ENCODE data around the gene PSTPIP2. TPM values are rescaled to one million over a fixed set of nuclear protein-coding genes. Genes with fewer than 3 reads are reported as not detected.
"Not testable (repeated sequence)": the region's sequence is repeated elsewhere in the genome, so short reads cannot be mapped to it uniquely, and the experiment has no call there.

Gene PSTPIP2
- total RNA-seq, 1 experiment from 2014 or later = 5.6 TPM

- H3K27me3 ChIP-seq = no peaks in the 10 kb centered on the region
- no peaks in the 10 kb centered on the region for H3K9me3 ChIP-seq
- no peak for DNase-seq
Observed at GRCh38 chr18:46013484-46014189, 58.4 kb downstream of the PSTPIP2 start.

DNA sequence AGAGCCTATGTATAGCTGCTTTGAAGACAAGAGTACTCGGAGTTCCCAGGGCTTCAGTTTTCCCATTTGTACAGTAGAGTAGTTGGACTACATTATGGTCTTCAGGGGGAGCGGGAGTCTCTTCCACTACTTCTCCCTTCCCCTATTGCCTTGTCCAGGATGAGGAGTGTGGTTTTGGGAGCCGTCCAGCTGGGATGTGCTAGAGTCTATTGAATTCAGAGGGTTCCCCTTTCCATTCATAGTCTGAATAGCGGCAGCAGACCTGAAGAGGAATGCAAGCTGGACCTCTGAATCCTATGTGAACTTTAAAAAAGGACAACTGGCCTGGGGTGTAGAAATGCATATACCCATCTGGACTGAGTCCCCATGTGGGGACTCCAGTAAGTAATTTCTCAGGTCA is 61.4 kb downstream of the PSTPIP2 start:
- no peaks in the 10 kb centered on the region for H3K9me3 ChIP-seq
- H3K4me3 ChIP-seq = no peak overlapping the region
- no peak for DNase-seq
- no peaks in the 10 kb centered on the region for H3K36me3 ChIP-seq
- no peaks in the 10 kb centered on the region for H3K27me3 ChIP-seq

More at GRCh38 chr18:46013484-46014189, 58.4 kb downstream of the PSTPIP2 start:
- Histone ChIP-seq H3K4me3 (no peak overlapping the region), H3K36me3 (no peaks in the 10 kb centered on the region)

DNA sequence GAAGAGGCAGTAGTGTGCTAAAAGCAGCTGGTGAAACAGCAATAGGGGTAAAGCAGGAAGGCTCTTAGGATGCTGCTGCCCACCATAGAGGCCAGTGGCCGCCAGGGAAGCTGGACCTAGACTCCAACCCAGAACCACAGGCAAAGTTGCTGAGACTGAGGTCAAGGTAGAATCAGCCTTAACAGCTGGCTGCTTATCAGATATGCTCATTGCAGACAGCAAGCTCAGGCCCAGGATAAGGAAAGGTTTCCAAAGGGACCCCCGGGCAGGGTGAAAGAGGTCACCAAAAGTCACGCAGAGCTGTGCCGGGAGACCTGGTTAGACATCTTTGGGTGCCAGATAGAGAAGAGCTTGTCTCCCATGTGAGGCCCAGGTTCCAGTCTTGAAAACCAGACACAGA is 62.0 kb downstream of the PSTPIP2 start:
- no peak overlapping the region for H3K4me3 ChIP-seq
- H3K9me3 ChIP-seq = no peaks in the 10 kb centered on the region
- DNase-seq = no peak
- no peaks in the 10 kb centered on the region for H3K27me3 ChIP-seq
- no peaks in the 10 kb centered on the region for H3K36me3 ChIP-seq

GRCh38 chr18:46009125-46009840 is 62.8 kb downstream of the PSTPIP2 start:
- H3K4me3 ChIP-seq = no peak overlapping the region
- no peak for DNase-seq
- H3K9me3 ChIP-seq = no peaks in the 10 kb centered on the region
- no peaks in the 10 kb centered on the region for H3K36me3 ChIP-seq
- H3K27me3 ChIP-seq = no peaks in the 10 kb centered on the region

DNA sequence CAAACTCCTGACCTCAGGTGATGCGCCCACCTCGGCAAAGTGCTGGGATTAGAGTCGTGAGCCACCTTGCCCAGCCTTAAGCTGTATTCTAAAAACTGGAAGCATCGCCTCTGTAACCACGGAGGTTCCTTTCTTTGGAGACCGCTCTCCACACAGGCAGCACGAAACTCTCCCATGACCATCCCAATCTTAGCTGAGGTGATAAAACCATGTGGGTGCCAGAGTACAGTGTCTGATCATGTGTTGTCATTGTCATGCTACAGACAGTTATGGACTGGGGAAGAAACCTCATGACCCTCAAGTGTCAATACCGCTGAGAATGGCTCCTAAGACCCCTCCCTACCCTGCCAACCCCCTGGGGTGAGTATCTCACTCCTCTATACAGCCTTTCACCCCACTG is 63.5 kb downstream of the PSTPIP2 start:
- H3K4me3 ChIP-seq = no peak overlapping the region
- DNase-seq = no peak
- H3K9me3 ChIP-seq = no peaks in the 10 kb centered on the region
- H3K27me3 ChIP-seq = no peaks in the 10 kb centered on the region
- no peaks in the 10 kb centered on the region for H3K36me3 ChIP-seq

DNA sequence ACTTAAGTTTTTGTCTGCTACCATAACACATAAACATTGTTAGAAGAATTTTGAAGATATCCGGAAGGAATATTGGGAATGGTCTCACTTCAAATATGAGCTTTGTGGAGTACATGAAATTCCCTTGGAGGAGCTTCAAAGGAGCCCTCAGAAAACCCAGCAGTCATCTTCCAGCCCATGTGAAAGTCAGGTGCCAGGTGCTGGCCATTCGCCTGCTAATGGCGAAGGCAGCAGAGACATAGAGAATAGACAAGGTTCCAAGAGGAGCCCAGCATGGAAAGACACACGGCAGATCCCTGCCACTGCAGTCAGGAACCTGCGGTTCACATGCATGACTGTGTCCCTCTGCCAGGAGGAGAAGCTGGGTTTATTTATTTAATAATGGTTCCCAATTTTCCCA is 64.9 kb downstream of the PSTPIP2 start:
- H3K27me3 ChIP-seq = no peaks in the 10 kb centered on the region
- no peak overlapping the region for H3K4me3 ChIP-seq
- H3K9me3 ChIP-seq = peaks cover 5% of the 10 kb centered on the region
- no peaks in the 10 kb centered on the region; the same call in 1 of the 2 replicates for H3K36me3 ChIP-seq
- DNase-seq = no peak

- Histone ChIP-seq H3K27me3 (no peaks in the 10 kb centered on the region), H3K9me3 (peaks cover 9% of the 10 kb centered on the region), H3K4me3 (no peak overlapping the region)
Observed at GRCh38 chr18:46002934-46003333, 69.1 kb downstream of the PSTPIP2 start.

GRCh38 chr18:46001892-46002291 is 70.2 kb downstream of the PSTPIP2 start:
- Histone ChIP-seq H3K36me3 (no peaks in the 10 kb centered on the region; the same call in 1 of the 2 replicates), H3K9me3 (peaks cover 9% of the 10 kb centered on the region), H3K27me3 (no peaks in the 10 kb centered on the region), H3K4me3 (no peak overlapping the region)
- DNase-seq = no peak

More at GRCh38 chr18:46002934-46003333, 69.1 kb downstream of the PSTPIP2 start:
- no peaks in the 10 kb centered on the region; the same call in 1 of the 2 replicates for H3K36me3 ChIP-seq
- no peak for DNase-seq

- Histone ChIP-seq H3K36me3 (no peaks in the 10 kb centered on the region; the same call in 1 of the 2 replicates), H3K27me3 (no peaks in the 10 kb centered on the region), H3K9me3 (peaks cover 9% of the 10 kb centered on the region), H3K4me3 (no peak overlapping the region)
- DNase-seq = no peak
Observed at GRCh38 chr18:46001074-46001473, 71.0 kb downstream of the PSTPIP2 start.

DNA sequence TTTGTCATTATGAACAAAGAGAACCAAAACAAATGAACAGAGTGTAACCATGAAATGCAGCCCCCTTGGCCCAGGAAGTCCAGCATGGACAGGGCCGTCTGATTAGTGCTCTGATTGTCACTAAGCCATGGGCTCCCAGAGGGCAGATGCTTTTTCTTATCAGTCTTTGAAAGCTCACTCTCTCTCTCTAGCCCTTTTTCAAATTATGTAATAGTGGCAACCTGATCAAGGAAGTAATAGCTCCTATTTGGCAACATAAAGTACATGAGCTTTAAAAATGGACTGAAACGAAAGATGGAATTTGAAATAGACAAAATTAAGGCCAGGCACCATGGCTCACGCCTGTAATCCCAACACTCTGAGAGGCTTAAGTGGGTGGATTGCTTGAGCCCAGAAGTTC is 72.5 kb downstream of the PSTPIP2 start:
- Histone ChIP-seq H3K36me3 (no peaks in the 10 kb centered on the region; the same call in 1 of the 2 replicates), H3K27me3 (no peaks in the 10 kb centered on the region), H3K9me3 (peaks cover 9% of the 10 kb centered on the region), H3K4me3 (no peak overlapping the region)
- no peak for DNase-seq

- no peaks in the 10 kb centered on the region for H3K27me3 ChIP-seq
- H3K36me3 ChIP-seq = no peaks in the 10 kb centered on the region; the same call in 1 of the 2 replicates
- H3K4me3 ChIP-seq = no peak overlapping the region
- H3K9me3 ChIP-seq = peaks cover 9% of the 10 kb centered on the region
- no peak for DNase-seq
Observed at GRCh38 chr18:45998244-45998643, 73.8 kb downstream of the PSTPIP2 start.

- Histone ChIP-seq H3K27me3 (no peaks in the 10 kb centered on the region), H3K36me3 (no peaks in the 10 kb centered on the region; the same call in 1 of the 2 replicates), H3K4me3 (no peak overlapping the region), H3K9me3 (peaks cover 9% of the 10 kb centered on the region)
- no peak for DNase-seq
Observed at GRCh38 chr18:45997700-45998151, 74.3 kb downstream of the PSTPIP2 start.

DNA sequence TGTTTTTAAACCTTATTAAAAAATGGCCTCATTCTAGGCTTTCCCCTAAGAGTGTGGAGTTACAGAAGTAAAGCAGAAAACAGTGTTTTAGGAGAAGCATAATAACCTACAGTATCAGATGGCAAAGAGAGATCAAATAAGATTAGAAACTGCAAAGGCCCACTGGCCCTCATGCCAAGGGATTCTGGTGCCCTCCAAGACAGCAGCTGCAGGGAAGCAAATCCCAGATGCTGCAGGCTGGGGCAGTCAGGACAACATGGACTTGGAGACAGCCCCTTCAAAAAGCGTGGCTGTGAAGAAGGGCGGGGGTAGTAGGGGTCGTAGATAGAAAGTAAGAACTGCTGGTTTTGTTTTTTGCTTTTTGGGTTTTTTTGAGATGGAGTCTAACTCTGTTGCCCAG is 76.6 kb downstream of the PSTPIP2 start:
- H3K36me3 ChIP-seq = no peaks in the 10 kb centered on the region

GRCh38 chr18:45993438-45993837 is 78.6 kb downstream of the PSTPIP2 start:
- Histone ChIP-seq H3K36me3 (no peaks in the 10 kb centered on the region), H3K9me3 (no peaks in the 10 kb centered on the region), H3K27me3 (no peaks in the 10 kb centered on the region), H3K4me3 (no peak overlapping the region)
- DNase-seq = no peak

More for the DNA sequence above, 76.6 kb downstream of the PSTPIP2 start:
- DNase-seq = no peak
- Histone ChIP-seq H3K27me3 (no peaks in the 10 kb centered on the region), H3K4me3 (no peak overlapping the region), H3K9me3 (no peaks in the 10 kb centered on the region)

GRCh38 chr18:45992527-45992926 is 79.5 kb downstream of the PSTPIP2 start:
- H3K27me3 ChIP-seq, DNase-seq, H3K9me3 ChIP-seq, H3K36me3 ChIP-seq, H3K4me3 ChIP-seq: not testable (repeated sequence)

DNA sequence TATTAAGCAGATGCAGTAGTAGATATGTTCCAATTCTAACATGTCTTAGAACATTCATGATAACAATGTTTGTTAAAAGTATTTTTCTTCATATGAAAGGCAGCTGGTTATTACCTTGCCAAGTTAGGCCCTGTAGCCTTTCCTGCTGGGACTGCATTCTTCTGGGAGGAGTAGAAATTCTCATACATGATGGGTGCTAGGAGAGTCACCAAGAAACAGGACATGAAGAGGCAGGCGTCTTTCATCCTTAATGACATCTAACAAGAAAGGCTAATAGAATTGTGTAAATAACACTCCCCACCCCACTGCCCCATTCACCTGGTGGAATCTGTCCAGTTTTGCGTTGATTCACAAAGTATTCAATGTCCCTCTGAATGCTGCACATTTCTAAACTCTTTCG is 80.3 kb downstream of the PSTPIP2 start:
- Histone ChIP-seq H3K9me3 (no peaks in the 10 kb centered on the region), H3K27me3 (no peaks in the 10 kb centered on the region), H3K36me3 (no peaks in the 10 kb centered on the region), H3K4me3 (no peak overlapping the region)
- no peak for DNase-seq

- H3K27me3 ChIP-seq = no peaks in the 10 kb centered on the region
- no peak for DNase-seq
- H3K36me3 ChIP-seq = no peaks in the 10 kb centered on the region
- no peak overlapping the region for H3K4me3 ChIP-seq
- H3K9me3 ChIP-seq = no peaks in the 10 kb centered on the region
Observed at GRCh38 chr18:45984546-45985235, 87.4 kb downstream of the PSTPIP2 start.
